ENCODE measurements around the gene LAMA5. TPM values are rescaled to one million over a fixed set of nuclear protein-coding genes. Genes with fewer than 3 reads are reported as not detected.

LAMA5 gene
- total RNA-seq, 4 donors from 2014 or later, result 13.0 to 35.8 (median 22.7) TPM

DNA sequence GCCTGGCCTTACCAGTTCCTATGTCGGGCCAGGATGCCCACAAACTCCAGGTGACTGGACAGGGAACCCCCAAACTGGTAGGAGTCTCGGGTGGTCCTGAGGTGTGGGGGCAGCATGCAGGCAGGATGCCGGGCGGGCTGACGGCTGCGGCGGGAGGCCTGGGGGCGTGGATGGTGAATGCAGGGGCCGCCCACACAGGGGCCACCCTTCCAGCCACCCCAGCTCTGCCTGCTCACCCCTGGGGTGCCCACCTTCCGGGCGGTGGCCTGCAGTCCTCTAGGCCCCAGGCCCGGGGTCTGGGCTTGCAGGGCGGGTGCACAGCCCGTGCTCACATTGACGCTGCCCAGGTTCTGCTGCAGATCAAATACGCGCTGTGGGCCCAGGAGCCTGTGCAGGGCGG is 56.0 kb downstream of the LAMA5 start:
- Histone ChIP-seq H3K27ac (no peak overlapping the region), H3K4me3 (no peak overlapping the region), H3K4me1 (peaks cover 8 to 25% of the 10 kb centered on the region in 2 donors), H3K9me3 (no peaks in the 10 kb centered on the region), H3K27me3 (no peaks in the 10 kb centered on the region), H3K36me3 (peaks cover 0 to 50% of the 10 kb centered on the region in 2 donors)
- TF ChIP-seq, protein P1, sequence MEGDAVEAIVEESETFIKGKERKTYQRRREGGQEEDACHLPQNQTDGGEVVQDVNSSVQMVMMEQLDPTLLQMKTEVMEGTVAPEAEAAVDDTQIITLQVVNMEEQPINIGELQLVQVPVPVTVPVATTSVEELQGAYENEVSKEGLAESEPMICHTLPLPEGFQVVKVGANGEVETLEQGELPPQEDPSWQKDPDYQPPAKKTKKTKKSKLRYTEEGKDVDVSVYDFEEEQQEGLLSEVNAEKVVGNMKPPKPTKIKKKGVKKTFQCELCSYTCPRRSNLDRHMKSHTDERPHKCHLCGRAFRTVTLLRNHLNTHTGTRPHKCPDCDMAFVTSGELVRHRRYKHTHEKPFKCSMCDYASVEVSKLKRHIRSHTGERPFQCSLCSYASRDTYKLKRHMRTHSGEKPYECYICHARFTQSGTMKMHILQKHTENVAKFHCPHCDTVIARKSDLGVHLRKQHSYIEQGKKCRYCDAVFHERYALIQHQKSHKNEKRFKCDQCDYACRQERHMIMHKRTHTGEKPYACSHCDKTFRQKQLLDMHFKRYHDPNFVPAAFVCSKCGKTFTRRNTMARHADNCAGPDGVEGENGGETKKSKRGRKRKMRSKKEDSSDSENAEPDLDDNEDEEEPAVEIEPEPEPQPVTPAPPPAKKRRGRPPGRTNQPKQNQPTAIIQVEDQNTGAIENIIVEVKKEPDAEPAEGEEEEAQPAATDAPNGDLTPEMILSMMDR (IDR thresholded peaks at IDR 0.05 in 4 of 5, conservative IDR thresholded peaks at IDR 0.05 in 1 of 5), result no peak
- no peak for TF ChIP-seq POLR2A (IDR thresholded peaks at IDR 0.05)
- no peak for ATAC-seq
- in situ Hi-C loops (cut with MboI; ENCODE audit: low sequenced_read_pairs in 4 of 4), result no loop called here
- intact Hi-C loops (cut with DNase I; ENCODE audit: low total_unique reads), result no loop called here
- no peak for DNase-seq

DNA sequence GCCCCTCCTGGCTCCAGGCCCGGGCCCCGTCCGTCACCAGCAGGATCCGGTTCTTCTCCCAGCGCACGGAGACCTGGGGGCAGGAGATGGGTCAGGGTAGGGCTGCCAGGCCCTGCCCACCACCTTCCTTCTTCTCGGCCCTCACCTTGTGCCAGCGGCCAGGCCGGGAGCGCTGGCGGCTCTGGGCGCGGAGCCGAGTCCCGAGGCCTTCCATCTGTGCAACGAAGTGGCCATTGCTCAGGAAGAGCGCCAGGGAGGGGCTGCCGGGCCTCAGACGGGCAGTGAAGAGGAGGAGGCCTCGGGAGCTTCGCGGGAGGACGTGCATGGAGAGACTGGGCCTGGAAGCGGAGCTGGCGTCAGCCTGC is 56.4 kb downstream of the LAMA5 start:
- intact Hi-C loops (cut with DNase I; ENCODE audit: low total_unique reads), result no loop called here
- H3K4me3 ChIP-seq, result no peak overlapping the region
- H3K27ac ChIP-seq, result no peak overlapping the region
- TF ChIP-seq, protein P1 (IDR thresholded peaks at IDR 0.05 in 4 of 5, conservative IDR thresholded peaks at IDR 0.05 in 1 of 5), result no peak
- no peak for TF ChIP-seq POLR2A (IDR thresholded peaks at IDR 0.05)
- no peaks in the 10 kb centered on the region for H3K27me3 ChIP-seq
- ATAC-seq (no peak), DNase-seq (no peak)
- H3K9me3 ChIP-seq, result no peaks in the 10 kb centered on the region
- peaks cover 10 to 29% of the 10 kb centered on the region in 2 donors for H3K4me1 ChIP-seq
- H3K36me3 ChIP-seq, result peaks cover 0 to 52% of the 10 kb centered on the region in 2 donors
- in situ Hi-C loops (cut with MboI; ENCODE audit: low sequenced_read_pairs in 4 of 4), result no loop called here

DNA sequence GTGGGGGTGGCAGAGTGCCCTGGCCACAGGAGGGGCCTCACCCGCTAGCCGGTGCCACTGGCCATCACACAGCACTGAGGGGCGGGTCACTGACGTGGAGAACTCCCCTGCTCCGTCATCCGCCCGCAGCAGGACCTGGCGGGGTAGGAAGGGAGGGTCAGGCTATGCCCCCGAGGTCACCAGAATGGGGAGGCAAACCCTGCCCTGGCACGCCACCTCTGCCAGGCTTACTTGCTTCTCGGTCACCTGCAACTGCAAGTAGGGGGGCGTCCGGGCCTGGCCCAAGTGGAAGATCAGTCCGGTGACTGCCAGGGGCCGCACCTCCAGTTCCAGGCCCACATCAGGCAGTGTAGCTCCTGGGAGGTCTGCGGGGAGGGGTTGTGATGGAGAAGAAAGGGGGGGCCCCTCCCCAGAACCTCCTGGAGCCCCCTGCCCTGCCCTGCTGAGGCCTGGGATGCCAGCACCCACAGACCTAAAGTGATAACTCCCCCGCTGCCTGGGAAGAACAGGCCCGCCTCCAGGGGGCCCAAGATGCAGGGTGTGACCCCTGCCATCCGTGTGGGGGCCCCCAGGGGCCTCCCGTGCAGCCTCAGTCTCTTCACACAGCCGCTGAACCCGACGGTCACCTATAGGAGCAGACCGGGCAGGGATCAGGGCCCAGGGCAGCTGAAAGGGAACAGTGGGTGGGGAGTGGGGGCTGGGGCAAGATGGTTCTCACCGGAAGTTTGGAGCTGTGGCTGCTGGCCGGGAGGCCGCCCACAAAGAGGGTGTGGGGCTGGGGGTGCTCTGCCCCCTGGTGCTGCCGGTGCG is 57.0 kb downstream of the LAMA5 start:
- H3K4me3 ChIP-seq, result no peak overlapping the region
- intact Hi-C loops (cut with DNase I; ENCODE audit: low total_unique reads), result loop anchor here (10.0 kb wide), 1 partner anchor 495 kb away; the partner anchor contains the start of gene OGFR
- no peaks in the 10 kb centered on the region for H3K27me3 ChIP-seq
- H3K4me1 ChIP-seq, result peaks cover 16 to 35% of the 10 kb centered on the region in 2 donors
- in situ Hi-C loops (cut with MboI; ENCODE audit: low sequenced_read_pairs in 4 of 4), result loop anchor here in 1 of 4 donors (10.0 kb wide), 1 partner anchor 75 kb away; the partner anchor contains the start of gene RPS21
- no peak overlapping the region for H3K27ac ChIP-seq
- no peak for TF ChIP-seq POLR2A (IDR thresholded peaks at IDR 0.05)
- TF ChIP-seq, protein P1 (IDR thresholded peaks at IDR 0.05 in 4 of 5, conservative IDR thresholded peaks at IDR 0.05 in 1 of 5), result no peak
- H3K9me3 ChIP-seq, result no peaks in the 10 kb centered on the region
- DNase-seq (no peak), ATAC-seq (no peak)
- H3K36me3 ChIP-seq, result peaks cover 0 to 58% of the 10 kb centered on the region in 2 donors

DNA sequence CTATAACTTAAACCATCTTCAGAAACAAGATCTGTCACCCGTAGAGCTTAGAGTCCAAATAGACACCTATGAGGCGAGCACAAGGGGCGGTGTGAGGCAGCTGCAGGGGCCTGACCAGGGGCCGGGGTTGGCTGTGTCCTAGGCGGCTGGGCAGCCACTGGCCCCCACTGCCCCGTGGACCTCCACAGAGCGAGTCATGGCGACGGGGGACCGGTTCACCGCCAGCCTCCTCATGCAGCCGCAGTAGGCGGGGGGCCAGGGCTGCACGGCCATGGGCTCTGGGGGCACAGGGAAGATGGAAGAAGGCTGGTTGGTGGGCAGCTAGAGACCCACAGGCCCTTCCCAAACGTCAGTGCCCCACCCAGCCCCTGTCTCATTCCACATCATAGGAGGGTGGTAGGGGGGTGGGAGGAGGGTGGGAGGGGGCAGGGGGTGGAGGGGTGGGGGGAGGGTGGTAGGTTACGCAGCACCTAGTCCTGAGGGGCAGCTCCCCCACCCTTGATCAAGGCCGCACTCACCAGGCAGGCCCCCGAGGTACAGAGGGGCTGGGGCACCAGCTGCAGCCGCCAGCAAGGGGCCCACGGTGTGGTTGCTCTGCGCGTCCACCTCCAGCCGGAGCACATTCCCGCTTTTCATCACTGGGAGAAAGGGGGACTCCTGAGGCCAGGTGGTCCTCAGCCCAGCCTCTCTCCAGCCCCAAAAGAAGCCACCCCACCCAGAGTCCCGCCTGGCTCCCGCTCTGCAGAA is 57.7 kb downstream of the LAMA5 start:
- TF ChIP-seq POLR2A (IDR thresholded peaks at IDR 0.05), result no peak
- Histone ChIP-seq H3K36me3 (peaks cover 0 to 62% of the 10 kb centered on the region in 2 donors), H3K27ac (peak overlapping the region in 1 of 4 donors; percentile 98), H3K4me3 (no peak overlapping the region), H3K27me3 (no peaks in the 10 kb centered on the region), H3K9me3 (no peaks in the 10 kb centered on the region), H3K4me1 (peaks cover 24 to 43% of the 10 kb centered on the region in 2 donors)
- ATAC-seq (no peak), DNase-seq (no peak)
- intact Hi-C loops (cut with DNase I; ENCODE audit: low total_unique reads), result loop anchor here (10.0 kb wide), 1 partner anchor 495 kb away; the partner anchor contains the start of gene OGFR
- in situ Hi-C loops (cut with MboI; ENCODE audit: low sequenced_read_pairs in 4 of 4), result loop anchor here in 1 of 4 donors (10.0 kb wide), 1 partner anchor 75 kb away; the partner anchor contains the start of gene RPS21

Data from gastrocnemius medialis (tissue), 4 donors.